GM12892 (cell line): ENCODE results near the gene CEP95.

Experiments used
- DNase-seq: peaks from one replicate; pipeline ENCODE4 v3.0.0; 2011; ENCODE audit not compliant: insufficient read length
- FAIRE-seq: peaks from 2 replicates; lab custom pipeline; 2011; peaks lifted over from hg19 to GRCh38; lab: Jason Lieb, UNC
- POLR2A ChIP-seq: IDR thresholded peaks from 2 replicates; pipeline ENCODE4 v1.6.1; 2011; ENCODE audit warnings: low read depth, low read length, control low read depth
- POLR2AphosphoS5 ChIP-seq: IDR thresholded peaks from 2 replicates; pipeline ENCODE4 v1.6.1; 2011; ENCODE audit warnings: low read depth, low read length, control low read depth
- TAF1 ChIP-seq: IDR thresholded peaks from 2 replicates; pipeline ENCODE4 v1.6.1; 2011; ENCODE audit warnings: low read depth, mild to moderate bottlenecking, control low read depth, low read length, borderline replicate concordance

The CEP95 gene

GRCh38 chr17:64506201-64506575, 589 bp upstream of the CEP95 start, which contains the start of gene DDX5:
TSS of gene DDX5 (minus strand) at chr17:64506289. CDS start at chr17:64506119, 170 bp downstream.
- FAIRE-seq = no peak
- TF ChIP-seq POLR2A = peak; percentile 99
- peak; percentile 99 for TF ChIP-seq TAF1
- peak; percentile 99 for TF ChIP-seq POLR2AphosphoS5

DNA sequence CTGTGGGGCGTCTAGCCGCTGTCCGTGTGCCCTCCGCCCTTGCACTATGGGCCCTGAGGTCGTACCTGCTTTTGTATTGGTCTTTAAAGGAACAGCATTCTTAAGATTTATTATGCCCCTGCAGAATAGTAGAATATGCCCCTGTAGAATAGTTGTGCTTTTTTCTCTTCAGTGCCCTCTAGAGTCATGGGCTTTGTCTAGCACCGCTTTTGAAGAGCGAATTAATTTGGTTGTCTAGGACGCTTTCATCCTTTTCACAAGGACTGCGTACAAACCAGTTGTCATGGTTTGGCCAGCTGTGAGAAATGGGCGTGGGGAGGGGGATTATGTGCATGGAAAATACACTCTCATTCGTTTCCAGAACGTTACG, 621 bp downstream of the CEP95 start:
- TF ChIP-seq POLR2A = no peak
- no peak for TF ChIP-seq POLR2AphosphoS5
- TF ChIP-seq TAF1 = no peak
- DNase-seq (no peak), FAIRE-seq (no peak)

More at GRCh38 chr17:64506201-64506575, 589 bp upstream of the CEP95 start, which contains the start of gene DDX5:
- peak; percentile 83 for DNase-seq

- FAIRE-seq = no peak
Measured at GRCh38 chr17:64508683-64509082, 1.9 kb downstream of the CEP95 start.

GRCh38 chr17:64509179-64509578, 2.4 kb downstream of the CEP95 start:
- FAIRE-seq (no peak), DNase-seq (no peak)
- TF ChIP-seq POLR2A (no peak), POLR2AphosphoS5 (no peak), TAF1 (no peak)

More at GRCh38 chr17:64508683-64509082, 1.9 kb downstream of the CEP95 start:
- no peak for TF ChIP-seq TAF1
- no peak for TF ChIP-seq POLR2AphosphoS5
- TF ChIP-seq POLR2A = no peak
- DNase-seq = no peak

DNA sequence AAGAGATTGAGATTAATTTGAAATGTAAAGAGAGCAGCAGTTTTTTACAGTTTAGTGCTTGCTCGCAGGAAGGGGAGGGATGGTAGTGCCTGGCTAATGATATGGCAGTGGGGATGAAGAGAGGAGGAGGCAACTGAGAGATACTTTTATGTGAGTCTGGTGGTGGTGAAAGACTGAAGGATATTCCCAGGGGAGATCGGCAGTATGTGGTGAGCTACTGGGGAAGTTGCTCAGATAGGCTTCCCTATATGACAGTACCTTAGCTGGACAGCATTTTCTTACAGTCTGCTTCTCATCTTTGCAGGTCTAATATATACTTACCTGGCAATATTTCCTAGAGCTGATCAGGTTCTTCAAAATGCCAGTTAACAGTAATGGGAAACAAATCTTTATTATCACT, 8.6 kb downstream of the CEP95 start:
- FAIRE-seq = no peak
- TF ChIP-seq TAF1 (no peak), POLR2AphosphoS5 (no peak), POLR2A (no peak)
- DNase-seq = no peak

DNA sequence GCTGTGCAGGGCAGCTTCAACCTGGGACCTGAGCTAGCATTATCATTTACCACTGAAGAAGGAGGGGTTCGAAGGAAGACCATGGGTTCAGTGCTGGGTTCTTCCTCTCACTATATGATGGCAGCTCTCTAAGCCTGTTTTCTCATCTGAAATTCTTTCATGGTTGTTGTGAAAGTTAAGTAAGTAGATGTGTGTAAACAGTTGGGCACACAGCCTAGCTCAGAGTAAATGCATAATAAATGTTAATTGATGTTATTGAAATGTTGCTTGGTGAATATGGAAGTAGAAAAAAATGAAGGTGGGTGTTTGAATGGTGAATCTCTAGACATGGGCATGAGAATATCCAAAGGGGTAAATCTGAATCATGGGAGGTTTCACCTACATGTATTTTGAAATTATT, 9.1 kb downstream of the CEP95 start:
- no peak for TF ChIP-seq POLR2A
- TF ChIP-seq POLR2AphosphoS5 = no peak
- TF ChIP-seq TAF1 = no peak
- no peak for FAIRE-seq
- no peak for DNase-seq

DNA sequence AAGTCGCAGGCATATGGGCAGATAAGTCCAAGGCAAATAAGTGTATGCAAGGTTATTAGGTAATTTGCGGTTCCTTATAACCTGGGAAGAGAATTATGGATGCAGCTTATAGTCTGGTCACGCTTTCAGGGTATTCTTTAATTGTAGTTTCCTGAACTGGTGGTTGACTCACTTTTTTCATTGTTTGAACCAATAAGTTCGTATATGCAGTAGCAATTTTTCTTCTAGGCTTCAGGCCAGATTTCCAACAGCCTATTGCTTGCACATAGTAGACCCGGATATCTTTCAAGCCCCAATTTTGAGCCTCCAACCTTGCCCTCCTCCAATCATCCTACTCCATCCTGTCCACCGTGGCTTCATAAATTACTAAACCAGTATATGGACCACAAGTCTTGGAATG, 12.8 kb downstream of the CEP95 start:
- FAIRE-seq (no peak), DNase-seq (no peak)
- TF ChIP-seq POLR2AphosphoS5 (no peak), TAF1 (no peak), POLR2A (no peak)

- no peak for DNase-seq
- TF ChIP-seq POLR2A (no peak), TAF1 (no peak), POLR2AphosphoS5 (no peak)
- no peak for FAIRE-seq
Measured at GRCh38 chr17:64520359-64520758, 13.6 kb downstream of the CEP95 start.

- no peak for FAIRE-seq
- DNase-seq = no peak
- TF ChIP-seq POLR2A = no peak
- TF ChIP-seq TAF1 = no peak
- no peak for TF ChIP-seq POLR2AphosphoS5
Measured at GRCh38 chr17:64527914-64528313, 21.1 kb downstream of the CEP95 start.

DNA sequence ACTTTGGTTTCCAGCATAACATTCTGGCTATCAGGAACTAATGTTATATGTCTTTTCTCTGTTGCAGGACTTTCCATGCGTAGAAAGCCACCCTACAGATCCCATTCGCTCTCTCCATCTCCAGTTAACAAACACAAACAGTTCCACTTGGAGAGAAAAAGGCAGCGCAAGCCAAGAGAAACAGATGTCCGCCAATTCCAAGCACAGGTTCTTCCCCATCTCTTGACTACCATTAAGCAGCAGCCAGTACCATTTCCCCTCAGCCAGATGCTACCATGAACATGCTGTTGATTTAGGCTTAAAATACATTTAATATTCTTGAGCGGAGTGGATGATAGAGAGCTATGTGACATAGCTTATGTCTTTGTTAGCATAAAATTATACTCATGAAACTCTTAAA, 22.4 kb downstream of the CEP95 start:
- no peak for FAIRE-seq
- no peak for DNase-seq
- TF ChIP-seq POLR2AphosphoS5 = no peak
- TF ChIP-seq TAF1 = no peak
- no peak for TF ChIP-seq POLR2A

GRCh38 chr17:64531955-64532371, 25.2 kb downstream of the CEP95 start:
- TF ChIP-seq TAF1 = no peak
- FAIRE-seq = no peak
- no peak for DNase-seq

GRCh38 chr17:64532409-64532808, 25.6 kb downstream of the CEP95 start:
- FAIRE-seq = no peak

GRCh38 chr17:64533784-64534183, 27.0 kb downstream of the CEP95 start:
- no peak for TF ChIP-seq TAF1
- TF ChIP-seq POLR2AphosphoS5 = no peak
- TF ChIP-seq POLR2A = no peak
- DNase-seq (no peak), FAIRE-seq (no peak)

More at GRCh38 chr17:64532409-64532808, 25.6 kb downstream of the CEP95 start:
- DNase-seq = no peak
- no peak for TF ChIP-seq POLR2AphosphoS5
- no peak for TF ChIP-seq POLR2A
- no peak for TF ChIP-seq TAF1
